Measurements from ENCODE around the gene SMARCA1.
A peak's percentile ranks its signal among the peaks of the same experiment; 100 is the strongest.

- TF ChIP-seq EZH2 (IDR thresholded peaks at IDR 0.05; ENCODE audit: borderline replicate concordance, control insufficient read depth, low read depth, low read length) (no peak), PKNOX1 (IDR thresholded peaks at IDR 0.05) (no peak), POLR2A (IDR thresholded peaks at IDR 0.05; ENCODE audit: low read depth, low read length) (no peak), SREBF2 (IDR thresholded peaks at IDR 0.05; ENCODE audit: low read length) (no peak), POLR2AphosphoS2 (IDR thresholded peaks at IDR 0.05; ENCODE audit: low read depth, low read length) (no peak), USF1 (IDR thresholded peaks at IDR 0.05; ENCODE audit: borderline replicate concordance, extremely low read length, insufficient read depth, low read depth, low read length) (no peak), YY1 (IDR thresholded peaks at IDR 0.05; ENCODE audit: low read depth, low read length) (no peak)
- TF ChIP-seq, protein P1, sequence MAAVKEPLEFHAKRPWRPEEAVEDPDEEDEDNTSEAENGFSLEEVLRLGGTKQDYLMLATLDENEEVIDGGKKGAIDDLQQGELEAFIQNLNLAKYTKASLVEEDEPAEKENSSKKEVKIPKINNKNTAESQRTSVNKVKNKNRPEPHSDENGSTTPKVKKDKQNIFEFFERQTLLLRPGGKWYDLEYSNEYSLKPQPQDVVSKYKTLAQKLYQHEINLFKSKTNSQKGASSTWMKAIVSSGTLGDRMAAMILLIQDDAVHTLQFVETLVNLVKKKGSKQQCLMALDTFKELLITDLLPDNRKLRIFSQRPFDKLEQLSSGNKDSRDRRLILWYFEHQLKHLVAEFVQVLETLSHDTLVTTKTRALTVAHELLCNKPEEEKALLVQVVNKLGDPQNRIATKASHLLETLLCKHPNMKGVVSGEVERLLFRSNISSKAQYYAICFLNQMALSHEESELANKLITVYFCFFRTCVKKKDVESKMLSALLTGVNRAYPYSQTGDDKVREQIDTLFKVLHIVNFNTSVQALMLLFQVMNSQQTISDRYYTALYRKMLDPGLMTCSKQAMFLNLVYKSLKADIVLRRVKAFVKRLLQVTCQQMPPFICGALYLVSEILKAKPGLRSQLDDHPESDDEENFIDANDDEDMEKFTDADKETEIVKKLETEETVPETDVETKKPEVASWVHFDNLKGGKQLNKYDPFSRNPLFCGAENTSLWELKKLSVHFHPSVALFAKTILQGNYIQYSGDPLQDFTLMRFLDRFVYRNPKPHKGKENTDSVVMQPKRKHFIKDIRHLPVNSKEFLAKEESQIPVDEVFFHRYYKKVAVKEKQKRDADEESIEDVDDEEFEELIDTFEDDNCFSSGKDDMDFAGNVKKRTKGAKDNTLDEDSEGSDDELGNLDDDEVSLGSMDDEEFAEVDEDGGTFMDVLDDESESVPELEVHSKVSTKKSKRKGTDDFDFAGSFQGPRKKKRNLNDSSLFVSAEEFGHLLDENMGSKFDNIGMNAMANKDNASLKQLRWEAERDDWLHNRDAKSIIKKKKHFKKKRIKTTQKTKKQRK (IDR thresholded peaks at IDR 0.05; ENCODE audit: low read depth, low read length), result no peak
- TF ChIP-seq, protein P2, sequence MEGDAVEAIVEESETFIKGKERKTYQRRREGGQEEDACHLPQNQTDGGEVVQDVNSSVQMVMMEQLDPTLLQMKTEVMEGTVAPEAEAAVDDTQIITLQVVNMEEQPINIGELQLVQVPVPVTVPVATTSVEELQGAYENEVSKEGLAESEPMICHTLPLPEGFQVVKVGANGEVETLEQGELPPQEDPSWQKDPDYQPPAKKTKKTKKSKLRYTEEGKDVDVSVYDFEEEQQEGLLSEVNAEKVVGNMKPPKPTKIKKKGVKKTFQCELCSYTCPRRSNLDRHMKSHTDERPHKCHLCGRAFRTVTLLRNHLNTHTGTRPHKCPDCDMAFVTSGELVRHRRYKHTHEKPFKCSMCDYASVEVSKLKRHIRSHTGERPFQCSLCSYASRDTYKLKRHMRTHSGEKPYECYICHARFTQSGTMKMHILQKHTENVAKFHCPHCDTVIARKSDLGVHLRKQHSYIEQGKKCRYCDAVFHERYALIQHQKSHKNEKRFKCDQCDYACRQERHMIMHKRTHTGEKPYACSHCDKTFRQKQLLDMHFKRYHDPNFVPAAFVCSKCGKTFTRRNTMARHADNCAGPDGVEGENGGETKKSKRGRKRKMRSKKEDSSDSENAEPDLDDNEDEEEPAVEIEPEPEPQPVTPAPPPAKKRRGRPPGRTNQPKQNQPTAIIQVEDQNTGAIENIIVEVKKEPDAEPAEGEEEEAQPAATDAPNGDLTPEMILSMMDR (IDR thresholded peaks at IDR 0.05 in 2 of 3, conservative IDR thresholded peaks at IDR 0.05 in 1 of 3; ENCODE audit: control insufficient read depth in 2 of 3, extremely low read depth in 1 of 3, insufficient read depth in 1 of 3, low read depth in 3 of 3, low read length in 3 of 3), result peak in 2 of 3 experiments; percentile 11 to 24; a peak in 2 of 6 replicates
Measured at GRCh38 chrX:129427267-129427666, 96.0 kb downstream of the SMARCA1 start.

All from GM12878 (cell line).